Peyer's patch (tissue), 4 donors: ENCODE results near the gene TTC28.

Source experiments
- POLR2A ChIP-seq, 2 donors: fragments of 450-650 bp; IDR thresholded peaks; one replicate each; pipeline ENCODE4 v1.5.1; 2017; ENCODE audit warnings: antibody characterized with exemption in 2 of 2, mild to moderate bottlenecking in 2 of 2, moderate library complexity in 2 of 2
- TF ChIP-seq, protein P1 (sequence below), 6 experiments: fragments of 450-650 bp in 4 of 6; fragments of 200-600 bp in 2 of 6; sonication (generic) in 1 of 6; IDR thresholded peaks; one replicate each; pipeline ENCODE4 v1.5.1; 2017 to 2019; ENCODE audit warnings: antibody characterized with exemption in 6 of 6, mild to moderate bottlenecking in 3 of 6, moderate library complexity in 1 of 6

DNA sequence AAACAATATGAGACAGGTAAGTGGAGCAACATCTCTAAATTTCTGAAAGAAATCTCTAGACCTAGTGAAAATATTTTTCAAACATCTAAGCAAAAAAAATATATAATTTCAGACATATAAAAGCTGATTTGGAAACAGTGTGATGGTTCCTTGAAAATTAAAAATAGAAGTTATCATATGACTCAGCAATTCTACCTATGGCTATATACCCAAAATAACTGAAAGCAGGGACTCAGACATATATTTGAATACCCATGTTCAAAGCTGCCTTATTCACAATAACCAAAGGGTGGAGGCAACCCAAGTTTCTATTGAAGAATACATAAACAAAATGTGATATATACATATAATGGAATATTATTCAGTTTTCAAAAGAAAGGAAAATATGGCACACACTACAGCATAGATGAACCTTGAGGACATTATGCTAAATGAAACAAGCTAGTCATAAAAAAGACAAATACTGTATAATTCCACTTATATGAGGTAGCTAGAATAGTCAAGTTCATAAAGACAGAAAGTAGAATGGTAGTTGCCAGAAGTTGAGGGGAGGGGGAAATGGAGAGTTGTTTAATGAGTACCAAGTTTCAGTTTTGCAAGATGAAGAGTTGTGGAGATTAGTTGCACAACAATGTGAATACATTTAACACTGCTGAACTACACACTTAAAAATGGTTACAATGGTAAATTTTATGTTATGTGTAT lies 300.4 kb downstream of the TTC28 start:
- TF ChIP-seq, protein P1, sequence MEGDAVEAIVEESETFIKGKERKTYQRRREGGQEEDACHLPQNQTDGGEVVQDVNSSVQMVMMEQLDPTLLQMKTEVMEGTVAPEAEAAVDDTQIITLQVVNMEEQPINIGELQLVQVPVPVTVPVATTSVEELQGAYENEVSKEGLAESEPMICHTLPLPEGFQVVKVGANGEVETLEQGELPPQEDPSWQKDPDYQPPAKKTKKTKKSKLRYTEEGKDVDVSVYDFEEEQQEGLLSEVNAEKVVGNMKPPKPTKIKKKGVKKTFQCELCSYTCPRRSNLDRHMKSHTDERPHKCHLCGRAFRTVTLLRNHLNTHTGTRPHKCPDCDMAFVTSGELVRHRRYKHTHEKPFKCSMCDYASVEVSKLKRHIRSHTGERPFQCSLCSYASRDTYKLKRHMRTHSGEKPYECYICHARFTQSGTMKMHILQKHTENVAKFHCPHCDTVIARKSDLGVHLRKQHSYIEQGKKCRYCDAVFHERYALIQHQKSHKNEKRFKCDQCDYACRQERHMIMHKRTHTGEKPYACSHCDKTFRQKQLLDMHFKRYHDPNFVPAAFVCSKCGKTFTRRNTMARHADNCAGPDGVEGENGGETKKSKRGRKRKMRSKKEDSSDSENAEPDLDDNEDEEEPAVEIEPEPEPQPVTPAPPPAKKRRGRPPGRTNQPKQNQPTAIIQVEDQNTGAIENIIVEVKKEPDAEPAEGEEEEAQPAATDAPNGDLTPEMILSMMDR (IDR thresholded peaks at IDR 0.05): no peak
- no peak for TF ChIP-seq POLR2A (IDR thresholded peaks at IDR 0.05)
